HG03565 (cell line): ENCODE data around the gene TEKT5.
"Not testable (repeated sequence)": the region's sequence is repeated elsewhere in the genome, so short reads cannot be mapped to it uniquely, and the experiment has no call there.

ENCODE experiments used
- ATAC-seq: cut with Tn5 transposase; IDR thresholded peaks from one replicate; pipeline ENCODE4 v1.9.1; 2021; ENCODE audit warnings: mild to moderate bottlenecking, moderate library complexity; ENCODE audit not compliant: unreplicated experiment

Gene TEKT5

DNA sequence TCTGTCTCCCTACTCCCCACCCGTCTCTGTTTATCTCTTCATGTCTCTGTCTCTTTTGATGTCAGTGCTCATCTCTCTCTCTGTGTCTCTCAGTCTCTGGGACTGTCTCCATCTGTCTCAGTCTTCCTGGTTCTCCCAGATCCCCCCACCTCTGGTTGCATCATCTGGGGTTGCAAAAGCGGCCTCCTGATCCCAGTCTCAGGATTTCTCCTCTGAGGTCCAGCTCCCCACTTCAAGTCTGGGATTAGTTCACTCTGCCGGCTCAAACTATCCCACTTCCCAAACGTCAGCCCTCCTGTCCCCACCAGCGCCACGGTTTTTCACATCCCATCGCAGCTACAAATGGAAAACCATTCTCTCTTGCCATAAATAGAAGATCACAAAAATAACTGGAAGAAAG is 9.0 kb downstream of the TEKT5 start:
- ATAC-seq = no peak

DNA sequence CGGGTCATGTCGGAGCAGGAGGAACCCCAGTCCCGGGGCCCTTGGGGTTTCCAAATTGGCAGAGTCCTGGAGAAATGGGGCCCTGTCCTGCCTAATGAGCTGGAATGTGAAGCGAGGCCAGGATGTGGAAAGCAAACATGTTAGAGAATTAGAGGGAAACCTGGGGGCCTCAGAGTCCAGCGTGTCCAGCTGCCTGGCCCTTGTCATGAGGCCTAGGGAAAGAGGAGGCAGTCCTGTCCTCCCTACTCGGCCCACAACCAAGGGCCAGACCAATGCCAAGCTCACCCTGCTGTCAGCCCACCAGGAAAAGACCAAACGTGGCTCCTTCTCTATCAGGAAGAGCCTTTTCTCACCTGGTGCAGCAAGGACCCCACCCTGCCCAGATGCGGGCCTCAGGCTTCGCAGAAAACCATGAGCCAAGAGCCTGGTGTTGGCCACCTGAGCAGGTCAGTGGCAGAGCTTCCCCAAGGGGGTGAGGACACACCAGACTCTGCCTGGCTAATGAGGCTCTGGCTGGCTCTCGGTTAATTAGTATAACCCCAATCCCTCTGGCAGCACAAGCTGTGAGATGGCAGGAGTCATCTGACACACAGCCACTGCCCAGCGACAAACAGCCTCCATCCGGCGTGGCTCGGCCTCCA is 10.1 kb downstream of the TEKT5 start:
- ATAC-seq = no peak

GRCh38 chr16:10683170-10683569 is 11.6 kb downstream of the TEKT5 start:
- no peak for ATAC-seq

DNA sequence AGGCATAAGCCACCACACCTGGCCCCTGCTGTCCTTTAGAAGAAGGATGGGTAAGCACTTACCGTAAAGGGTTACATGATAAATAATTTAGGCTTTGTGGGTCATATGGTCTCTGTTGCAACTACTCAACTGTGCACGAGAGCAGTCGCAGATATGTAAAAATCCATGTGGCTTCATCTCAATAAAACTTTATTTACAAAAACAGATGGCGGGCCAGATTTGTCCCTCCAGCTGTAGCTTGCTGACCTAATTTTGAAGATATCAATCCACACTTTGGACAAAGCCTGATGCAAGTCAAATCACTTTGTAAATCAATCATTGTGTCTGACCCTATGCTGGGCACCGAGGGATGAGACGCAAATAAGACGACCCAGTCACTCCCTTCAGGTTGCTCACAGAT is 12.1 kb downstream of the TEKT5 start:
- no peak for ATAC-seq

DNA sequence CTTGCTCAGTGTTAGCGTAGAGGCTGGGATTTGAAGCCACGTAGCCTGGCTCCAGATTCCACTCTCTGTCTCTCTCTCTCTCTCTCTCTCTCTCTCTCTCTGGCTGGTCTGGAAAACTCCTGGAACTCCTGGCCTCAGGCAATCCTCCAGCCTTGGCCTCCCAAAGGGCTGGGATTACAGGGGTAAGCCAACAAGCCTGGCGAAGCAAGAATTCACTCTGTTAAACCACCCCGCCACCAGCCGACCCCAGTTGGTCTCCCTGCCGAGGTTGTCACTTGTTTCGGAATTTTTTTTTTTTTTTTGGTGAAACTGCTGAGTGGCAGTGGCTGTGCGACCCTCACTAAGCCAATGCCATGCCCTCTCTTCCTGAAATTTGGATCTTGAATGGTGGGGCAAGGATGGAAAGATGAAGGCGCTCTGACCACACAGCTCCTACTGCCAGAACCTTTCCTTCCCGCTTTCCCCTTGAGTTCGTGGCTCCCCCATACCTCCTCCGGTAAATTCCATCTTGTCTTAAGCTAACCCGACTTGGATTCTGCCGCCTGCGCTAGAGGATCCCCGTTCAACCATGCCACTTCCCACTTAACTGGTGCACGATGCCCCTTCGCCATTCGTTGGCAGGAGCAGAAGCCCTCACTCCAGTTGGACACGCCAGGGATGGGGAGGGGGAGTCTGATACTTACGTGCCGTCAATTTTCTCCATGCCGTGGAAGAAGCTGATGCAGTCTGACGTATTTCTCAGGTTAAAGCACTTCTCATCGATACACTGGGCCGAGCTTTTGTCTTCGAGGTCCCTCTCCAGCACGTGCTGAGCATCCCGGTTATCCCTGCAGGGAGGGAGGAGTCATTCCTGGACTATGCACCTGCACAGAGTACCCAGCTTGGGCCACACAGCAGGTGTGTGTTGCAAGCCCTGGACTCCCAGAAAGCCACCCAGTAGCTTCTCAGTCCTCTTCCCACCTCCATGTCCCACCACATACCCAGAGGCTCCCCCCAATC is 13.1 kb downstream of the TEKT5 start:
- no peak for ATAC-seq

- no peak for ATAC-seq
Measured at GRCh38 chr16:10679921-10680320, 14.8 kb downstream of the TEKT5 start.

GRCh38 chr16:10679441-10679840 is 15.3 kb downstream of the TEKT5 start:
- not testable (repeated sequence) for ATAC-seq

- ATAC-seq = no peak
Measured at GRCh38 chr16:10678655-10679054, 16.1 kb downstream of the TEKT5 start.

DNA sequence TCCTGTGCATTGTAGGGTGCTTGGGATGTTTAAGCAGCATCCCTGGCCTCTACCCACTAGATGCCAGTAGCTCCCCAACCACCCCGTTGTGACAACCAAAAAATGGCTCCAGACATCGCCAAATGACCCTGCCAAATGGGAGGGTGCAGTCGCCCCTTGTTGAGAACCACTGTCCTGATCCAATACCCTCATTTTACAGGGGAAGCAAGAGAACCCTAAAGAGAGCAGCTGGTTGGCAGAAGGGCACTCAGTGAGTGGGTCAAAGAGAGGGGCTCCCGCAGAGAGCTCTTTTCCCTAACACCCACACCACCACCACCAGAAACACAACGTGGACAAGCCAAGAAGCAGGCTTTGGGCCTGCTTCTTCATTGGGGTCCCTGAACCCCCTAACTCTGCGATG is 18.4 kb downstream of the TEKT5 start:
- no peak for ATAC-seq

- ATAC-seq = no peak
Measured at GRCh38 chr16:10675861-10676260, 18.9 kb downstream of the TEKT5 start.

- ATAC-seq = no peak
Measured at GRCh38 chr16:10675216-10675615, 19.5 kb downstream of the TEKT5 start.

- no peak for ATAC-seq
Measured at GRCh38 chr16:10671729-10672128, 23.0 kb downstream of the TEKT5 start.

GRCh38 chr16:10669791-10670190 is 24.9 kb downstream of the TEKT5 start:
- no peak for ATAC-seq

DNA sequence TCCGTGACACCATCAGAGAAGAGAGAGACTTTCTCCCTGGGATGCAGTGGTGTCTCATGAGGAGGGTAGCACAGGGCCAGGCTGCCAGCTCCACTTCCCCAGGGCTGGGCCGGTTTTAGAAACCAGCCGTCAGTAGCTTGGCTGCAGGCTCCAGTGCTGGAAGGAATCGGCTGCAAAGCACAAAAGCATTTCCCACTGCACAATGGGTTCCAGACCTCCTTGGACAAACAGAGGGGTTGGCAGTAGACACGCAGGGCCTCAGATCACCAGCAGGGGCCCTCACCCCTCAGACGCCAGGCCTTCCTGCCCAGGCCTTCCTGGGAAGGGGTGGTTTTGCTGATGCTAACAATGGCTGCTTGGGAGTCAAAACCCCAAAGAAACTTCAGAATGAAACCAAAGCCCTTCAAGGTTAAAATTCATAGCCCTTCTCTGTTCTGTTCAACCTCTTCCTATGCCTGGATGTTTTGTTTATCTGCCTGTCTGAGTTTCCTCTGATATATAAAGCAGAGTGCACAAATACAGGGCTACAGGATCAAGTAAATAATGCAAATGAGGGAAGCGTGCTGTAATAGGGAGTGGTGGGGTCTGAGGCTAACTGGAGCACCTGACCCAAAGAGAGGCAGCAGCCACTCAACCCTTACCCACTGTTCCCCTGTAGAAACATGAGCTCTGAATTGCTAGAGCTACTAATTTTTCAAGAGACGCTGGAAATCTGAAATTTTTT is 26.2 kb downstream of the TEKT5 start:
- ATAC-seq = no peak

DNA sequence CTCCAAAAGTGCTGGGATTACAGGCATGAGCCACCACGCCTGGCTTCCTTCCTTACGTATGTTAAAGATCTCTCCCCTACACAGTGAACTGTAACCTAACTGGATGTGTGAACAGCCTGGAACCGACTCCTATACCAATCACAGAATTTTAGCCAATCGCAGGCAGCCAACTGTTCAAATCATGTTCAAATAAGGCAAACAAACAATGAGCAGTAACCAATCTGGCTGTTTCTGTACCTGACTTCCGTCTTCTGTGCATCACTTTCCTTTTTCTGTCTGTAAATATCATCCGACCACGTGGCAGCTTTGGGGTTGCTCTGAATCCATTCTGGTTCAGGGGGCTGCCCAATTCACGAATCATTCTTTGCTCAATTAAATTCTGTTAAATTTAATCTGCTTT is 27.5 kb downstream of the TEKT5 start:
- no peak for ATAC-seq

DNA sequence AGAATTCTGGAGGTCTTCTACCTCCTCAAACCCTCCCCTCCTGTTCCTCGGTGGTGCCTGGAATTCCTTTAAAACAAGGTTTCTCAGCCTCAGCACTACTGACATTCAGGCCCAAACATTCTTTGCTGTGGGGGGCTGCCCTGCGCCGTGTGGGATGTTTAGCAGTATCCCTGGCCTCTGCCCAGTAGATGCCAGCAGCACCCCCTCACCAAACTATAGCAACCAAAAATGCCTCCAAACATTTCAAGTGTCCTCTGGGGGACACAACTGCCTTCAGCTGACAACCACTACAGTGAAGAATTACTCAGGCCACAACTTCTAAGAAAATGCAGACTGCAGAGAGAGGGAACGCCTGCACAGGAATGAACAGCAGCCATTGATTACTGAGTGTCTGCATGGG is 28.4 kb downstream of the TEKT5 start:
- ATAC-seq = no peak

- ATAC-seq = no peak
Measured at GRCh38 chr16:10665166-10665565, 29.6 kb downstream of the TEKT5 start.

- no peak for ATAC-seq
Measured at GRCh38 chr16:10664720-10665126, 30.0 kb downstream of the TEKT5 start.

DNA sequence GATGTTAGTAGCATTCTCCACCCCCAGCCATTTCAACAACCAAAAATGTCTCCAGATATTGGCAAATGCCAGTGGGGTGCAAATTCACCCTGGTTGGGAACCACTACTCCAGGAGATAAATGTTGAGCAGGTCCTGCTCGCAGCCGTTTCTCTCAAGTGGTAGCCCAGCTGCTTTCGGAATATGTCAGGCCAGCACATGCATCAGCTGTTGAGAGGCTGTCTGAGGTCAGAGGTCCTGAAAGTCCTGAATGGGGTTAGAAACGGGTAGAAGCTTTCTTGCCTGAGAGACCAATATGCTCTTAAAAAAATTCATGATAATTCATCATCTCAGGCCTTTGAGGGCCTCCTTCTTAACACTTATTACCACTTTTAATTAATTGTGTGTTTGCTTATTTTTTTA is 31.0 kb downstream of the TEKT5 start:
- ATAC-seq = no peak

DNA sequence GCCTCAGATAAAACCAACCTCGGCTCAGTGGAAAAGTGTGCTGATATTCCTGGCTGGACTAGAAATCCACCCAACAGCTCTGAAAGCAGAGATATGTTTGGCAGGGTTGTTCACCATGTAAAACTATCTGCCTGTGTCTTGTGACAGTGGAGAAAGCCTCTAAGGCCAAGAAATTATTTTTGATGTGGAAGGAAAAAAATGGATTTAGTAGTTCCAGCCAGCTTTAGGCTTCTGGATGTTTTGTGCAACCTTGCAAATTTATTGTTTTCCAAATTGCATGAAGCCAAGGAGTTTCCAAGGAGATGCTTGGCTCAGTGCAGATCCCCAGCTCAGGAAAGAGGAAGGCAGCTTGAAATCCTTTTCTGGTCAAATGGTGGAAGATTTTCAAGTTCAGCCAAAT is 31.6 kb downstream of the TEKT5 start:
- no peak for ATAC-seq

- no peak for ATAC-seq
Measured at GRCh38 chr16:10662212-10662611, 32.5 kb downstream of the TEKT5 start.

- no peak for ATAC-seq
Measured at GRCh38 chr16:10661737-10662136, 33.0 kb downstream of the TEKT5 start.
